Fibroblast of lung (primary cell): Measurements from ENCODE around the gene INPP5A.

ENCODE experiments used
- CTCF ChIP-seq, 2 donors: IDR thresholded peaks in 1 of 2; conservative IDR thresholded peaks in 1 of 2; 1 replicate in 1 of 2; 2 replicates in 1 of 2; pipeline ENCODE4 v1.5.1; 2011 to 2012; ENCODE audit warnings: low read length in 2 of 2, control low read depth in 1 of 2, inconsistent platforms in 1 of 2, low read depth in 1 of 2, mild to moderate bottlenecking in 1 of 2
- EZH2 ChIP-seq: IDR thresholded peaks from 2 replicates; pipeline ENCODE4 v1.5.1; 2012; ENCODE audit warnings: low read length, control low read depth, mild to moderate bottlenecking; ENCODE audit errors: missing control alignments

GRCh38 chr10:132701099-132701845 is 163.7 kb downstream of the INPP5A start:
- TF ChIP-seq CTCF (conservative IDR thresholded peaks at IDR 0.05 in 1 of 2, IDR thresholded peaks at IDR 0.05 in 1 of 2; ENCODE audit: low read depth in 1 of 2, low read length in 2 of 2) (no peak), EZH2 (no peak)
